ENCODE measurements around the gene EPSTI1.

GRCh38 chr13:42929886-42930535, 62.0 kb downstream of the EPSTI1 start:
- TF ChIP-seq CTCF (IDR thresholded peaks at IDR 0.05) (no peak), POLR2AphosphoS5 (IDR thresholded peaks at IDR 0.05) (no peak), POLR2A (IDR thresholded peaks at IDR 0.05) (no peak), EP300 (IDR thresholded peaks at IDR 0.05) (no peak)
